GM13977 (cell line): Measurements from ENCODE around the gene NKIRAS1.

Experiments used
- DNase-seq: peaks from one replicate; pipeline ENCODE4 v3.0.0; 2012; ENCODE audit warnings: low spot score
- in situ Hi-C: fragments of 300-500 bp; cut with MboI; formaldehyde crosslinking; loops from one replicate; pipeline ENCODE4 v1.12.0; 2022; ENCODE audit warnings: low sequenced_read_pairs, low pct_unique_long_range_greater_than_20kb, mixed read lengths, inconsistent platforms; ENCODE audit not compliant: unreplicated experiment
- TF ChIP-seq, protein P1 (sequence below): IDR thresholded peaks from 2 replicates; pipeline ENCODE4 v1.5.1; 2012; ENCODE audit warnings: mild to moderate bottlenecking, control low read depth; ENCODE audit not compliant: insufficient read depth; ENCODE audit errors: extremely low read depth, missing control alignments

Gene NKIRAS1

DNA sequence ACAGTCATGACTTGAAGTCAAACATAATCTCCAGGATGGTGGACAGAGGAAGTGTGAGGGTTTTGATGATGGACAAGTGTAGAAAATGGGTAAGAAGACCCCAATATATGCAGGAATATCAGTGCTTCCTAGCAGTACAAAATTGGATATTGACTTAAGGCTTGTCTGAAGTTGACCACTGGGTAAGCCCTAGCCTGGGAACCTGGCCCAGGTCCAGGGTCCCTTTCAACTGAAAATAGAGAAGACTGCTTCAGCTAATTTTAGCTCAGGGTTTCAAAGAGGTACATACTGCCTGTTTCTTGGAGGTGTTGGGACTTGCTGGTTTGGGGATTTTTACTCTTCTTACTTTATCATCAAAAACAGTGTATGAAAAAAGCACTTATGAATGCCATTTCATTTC lies 33.0 kb upstream of the NKIRAS1 start:
- peak; percentile 45 for DNase-seq
- in situ Hi-C loops, result no loop called here

DNA sequence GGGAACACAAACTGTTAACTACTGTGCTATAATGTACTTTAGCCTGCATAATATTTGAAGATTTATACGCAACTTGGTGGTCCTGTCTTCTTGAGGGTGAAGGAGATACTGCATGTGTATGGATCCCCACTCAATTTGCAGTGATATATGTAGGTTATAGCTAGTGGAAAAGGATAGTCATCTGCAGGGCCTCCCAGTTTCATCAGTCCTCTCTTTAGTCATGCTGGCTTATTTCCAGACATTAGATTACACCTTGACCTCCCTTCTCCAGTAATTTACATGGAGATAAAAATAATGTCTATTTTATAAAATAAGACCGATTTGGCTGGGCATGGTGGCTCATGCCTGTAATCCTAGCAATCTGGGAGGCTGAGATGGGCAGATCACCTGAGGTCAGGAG lies 32.0 kb upstream of the NKIRAS1 start:
- TF ChIP-seq, protein P1, sequence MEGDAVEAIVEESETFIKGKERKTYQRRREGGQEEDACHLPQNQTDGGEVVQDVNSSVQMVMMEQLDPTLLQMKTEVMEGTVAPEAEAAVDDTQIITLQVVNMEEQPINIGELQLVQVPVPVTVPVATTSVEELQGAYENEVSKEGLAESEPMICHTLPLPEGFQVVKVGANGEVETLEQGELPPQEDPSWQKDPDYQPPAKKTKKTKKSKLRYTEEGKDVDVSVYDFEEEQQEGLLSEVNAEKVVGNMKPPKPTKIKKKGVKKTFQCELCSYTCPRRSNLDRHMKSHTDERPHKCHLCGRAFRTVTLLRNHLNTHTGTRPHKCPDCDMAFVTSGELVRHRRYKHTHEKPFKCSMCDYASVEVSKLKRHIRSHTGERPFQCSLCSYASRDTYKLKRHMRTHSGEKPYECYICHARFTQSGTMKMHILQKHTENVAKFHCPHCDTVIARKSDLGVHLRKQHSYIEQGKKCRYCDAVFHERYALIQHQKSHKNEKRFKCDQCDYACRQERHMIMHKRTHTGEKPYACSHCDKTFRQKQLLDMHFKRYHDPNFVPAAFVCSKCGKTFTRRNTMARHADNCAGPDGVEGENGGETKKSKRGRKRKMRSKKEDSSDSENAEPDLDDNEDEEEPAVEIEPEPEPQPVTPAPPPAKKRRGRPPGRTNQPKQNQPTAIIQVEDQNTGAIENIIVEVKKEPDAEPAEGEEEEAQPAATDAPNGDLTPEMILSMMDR, result no peak
- in situ Hi-C loops, result no loop called here
- no peak for DNase-seq

More for the DNA sequence above, 33.0 kb upstream of the NKIRAS1 start:
- TF ChIP-seq, protein P1, result no peak

DNA sequence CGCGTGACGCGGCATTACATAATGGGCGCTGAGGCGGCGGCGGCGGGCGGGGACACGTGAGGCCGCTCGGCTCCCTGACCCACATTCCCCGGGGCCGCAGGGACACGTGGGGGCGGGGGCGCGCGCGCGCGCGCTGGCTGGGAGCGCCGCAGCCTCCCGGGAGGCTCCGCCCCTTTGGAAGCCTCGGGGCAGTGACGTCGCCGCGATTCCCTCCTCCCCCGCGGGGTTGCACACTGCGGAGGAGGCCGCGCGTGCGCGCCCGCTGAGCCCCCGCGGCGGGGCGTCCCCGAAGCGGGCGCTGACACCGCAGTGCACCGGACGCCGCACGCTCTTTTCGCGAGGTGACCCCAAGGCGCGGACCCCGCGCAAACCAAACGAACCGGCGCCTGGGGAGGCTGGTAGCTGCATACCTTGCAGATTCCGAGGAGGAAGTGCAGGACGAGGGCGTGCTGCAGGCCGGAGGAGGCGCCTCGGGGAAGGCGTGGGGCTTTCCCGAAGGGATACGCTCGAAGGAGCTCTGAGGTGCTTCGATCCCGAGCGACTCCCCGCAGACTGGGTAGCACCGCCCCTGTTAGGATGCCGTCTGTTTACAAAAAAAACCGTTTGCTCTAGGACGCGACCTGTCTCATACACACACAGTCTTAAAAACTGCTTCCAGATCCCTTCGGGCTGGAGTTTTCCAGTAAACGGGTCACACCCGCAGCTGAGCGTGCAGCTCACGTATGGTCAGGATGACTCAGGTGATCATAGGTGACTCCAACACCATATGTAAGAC lies 29.3 kb upstream of the NKIRAS1 start:
- TF ChIP-seq, protein P1, result no peak
- in situ Hi-C loops, result no loop called here
- DNase-seq, result peak; percentile 98

DNA sequence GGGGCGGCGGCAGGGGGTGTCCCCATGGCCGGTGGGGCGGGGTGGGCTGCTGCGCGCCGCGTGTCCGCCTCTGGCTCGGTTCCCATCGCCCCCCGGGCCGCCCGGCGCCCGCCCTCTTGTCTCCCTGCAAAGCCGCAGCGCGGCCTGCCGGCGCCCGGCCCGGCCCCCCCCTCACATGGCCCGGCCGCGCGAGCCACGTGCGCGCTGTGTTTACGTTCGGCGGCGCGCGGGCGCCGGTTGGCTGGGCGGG lies 28.8 kb upstream of the NKIRAS1 start:
- no peak for DNase-seq
- in situ Hi-C loops, result no loop called here
- TF ChIP-seq, protein P1, result no peak

DNA sequence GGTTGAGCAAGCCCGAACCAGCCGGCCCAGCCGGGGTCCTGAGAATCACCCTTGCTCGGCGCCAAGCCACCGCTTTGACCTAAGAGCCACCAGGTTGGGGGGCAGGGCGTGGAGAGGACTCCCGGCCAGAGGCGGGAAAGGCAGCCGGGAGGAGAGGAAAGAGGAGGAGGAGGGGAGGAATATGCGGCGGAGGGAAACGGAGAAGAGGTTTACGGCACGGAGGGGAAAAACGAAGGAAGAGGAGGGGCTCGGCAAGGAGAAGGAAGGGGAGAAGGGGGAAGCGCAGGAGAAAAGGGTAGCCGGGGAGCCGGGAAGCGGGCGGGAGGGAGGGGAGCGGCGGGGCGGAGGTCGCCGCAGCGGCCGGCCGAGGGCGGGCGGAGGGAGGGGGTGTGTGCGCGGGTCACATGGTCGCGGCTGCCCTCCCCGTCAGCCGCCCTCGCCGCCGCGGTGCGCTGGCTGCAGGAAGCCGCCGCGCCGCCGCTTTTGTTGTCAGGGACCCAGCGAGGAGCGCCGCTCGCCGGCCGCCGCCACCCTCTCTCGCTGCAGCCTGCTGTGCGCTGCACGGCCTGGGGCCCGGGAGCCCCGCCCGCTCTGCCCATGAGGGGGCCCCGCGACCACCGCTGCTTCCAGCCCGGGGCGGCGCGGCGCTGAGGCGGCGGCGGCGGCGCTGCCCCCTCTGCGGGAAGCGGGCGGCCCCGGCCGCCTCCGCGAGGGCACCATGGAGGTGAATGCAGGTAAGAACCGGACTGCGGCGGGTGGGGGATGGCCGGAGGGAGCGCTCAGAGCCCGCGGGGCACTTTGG lies 28.3 kb upstream of the NKIRAS1 start, which contains the start of gene NR1D2:
Gene NR1D2 (plus strand): TSS at position 426 of the 802 bp plus-strand sequence. CDS start 293 bp downstream, at position 719.
- in situ Hi-C loops, result no loop called here
- TF ChIP-seq, protein P1, result peak; percentile 39
- peak; percentile 91 for DNase-seq

DNA sequence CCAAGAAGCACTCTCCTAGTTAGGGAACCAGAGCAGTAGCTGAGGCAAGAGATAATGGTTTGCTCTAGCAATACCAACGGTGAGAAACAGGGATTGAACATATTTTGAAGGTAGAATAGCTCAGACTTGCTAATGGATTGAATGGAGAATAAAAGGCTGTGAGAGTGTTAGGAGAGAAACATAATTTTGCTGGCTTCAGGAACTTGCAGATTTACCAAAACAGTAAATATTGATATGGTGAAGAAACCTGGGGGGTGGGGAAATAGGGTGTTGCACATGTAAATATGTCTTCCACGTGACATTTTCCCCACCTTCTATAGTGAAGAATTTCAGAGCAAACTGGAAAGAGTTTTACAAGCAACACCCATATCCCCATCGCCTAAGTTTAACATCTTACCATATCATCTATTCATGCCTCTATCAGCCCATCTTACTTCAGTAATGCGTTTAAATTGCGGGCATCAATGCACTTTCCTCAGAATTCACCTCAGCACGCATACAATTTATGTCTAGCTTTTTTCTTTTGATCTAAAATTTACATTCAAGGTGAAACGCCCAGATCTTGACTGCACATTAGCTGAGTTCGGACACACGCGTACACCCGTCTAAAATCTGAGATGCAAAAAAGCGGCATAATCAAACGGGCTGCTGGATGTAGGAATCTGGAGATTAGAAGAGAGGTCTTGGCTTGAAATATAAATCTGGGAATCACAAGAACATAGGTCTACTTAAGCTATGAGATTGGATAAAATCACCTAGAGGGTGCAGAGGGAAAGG lies 27.4 kb upstream of the NKIRAS1 start:
- no peak for DNase-seq
- TF ChIP-seq, protein P1, result no peak
- in situ Hi-C loops, result no loop called here
